ENCODE data around the gene ARPC5.

ARPC5 gene

DNA sequence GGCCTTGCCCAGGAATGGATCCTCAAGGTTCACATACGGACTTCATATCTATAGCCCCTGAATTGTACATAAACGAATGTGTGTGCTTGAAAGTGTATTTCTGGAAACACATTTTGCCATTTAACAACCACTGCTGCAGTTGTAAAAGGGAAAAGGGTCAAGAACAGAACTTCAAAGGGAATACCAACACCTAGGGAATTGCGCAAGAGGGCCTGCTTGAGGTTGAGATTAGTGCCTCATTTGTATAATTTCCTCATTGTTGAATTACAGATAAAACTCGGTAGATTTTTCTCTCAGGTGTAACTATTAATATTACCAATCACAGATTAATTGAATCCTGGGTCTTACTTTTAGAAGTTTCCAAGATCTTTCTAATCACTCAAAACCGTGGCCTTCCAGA lies 51.4 kb downstream of the ARPC5 start:
- DNase-seq, result no peak

DNA sequence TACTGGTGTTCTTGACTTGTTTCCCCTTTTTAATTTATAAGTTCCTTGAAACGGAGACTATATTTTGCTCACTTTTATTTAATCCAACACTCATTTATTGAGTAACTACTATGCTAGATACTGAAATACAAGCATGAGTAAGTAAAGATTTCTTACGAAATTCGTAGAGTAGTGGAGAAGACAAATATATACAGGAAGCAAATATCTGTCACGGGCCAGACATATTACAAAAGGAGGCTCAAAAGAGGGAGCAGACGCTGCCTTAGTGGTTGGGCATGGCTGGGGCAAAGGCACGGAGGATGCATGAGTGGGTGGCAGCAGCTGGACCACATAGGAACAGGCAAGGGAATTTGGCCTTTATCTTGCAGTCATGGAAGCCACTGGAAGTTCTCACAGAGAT lies 52.1 kb downstream of the ARPC5 start:
- no peak for DNase-seq

DNA sequence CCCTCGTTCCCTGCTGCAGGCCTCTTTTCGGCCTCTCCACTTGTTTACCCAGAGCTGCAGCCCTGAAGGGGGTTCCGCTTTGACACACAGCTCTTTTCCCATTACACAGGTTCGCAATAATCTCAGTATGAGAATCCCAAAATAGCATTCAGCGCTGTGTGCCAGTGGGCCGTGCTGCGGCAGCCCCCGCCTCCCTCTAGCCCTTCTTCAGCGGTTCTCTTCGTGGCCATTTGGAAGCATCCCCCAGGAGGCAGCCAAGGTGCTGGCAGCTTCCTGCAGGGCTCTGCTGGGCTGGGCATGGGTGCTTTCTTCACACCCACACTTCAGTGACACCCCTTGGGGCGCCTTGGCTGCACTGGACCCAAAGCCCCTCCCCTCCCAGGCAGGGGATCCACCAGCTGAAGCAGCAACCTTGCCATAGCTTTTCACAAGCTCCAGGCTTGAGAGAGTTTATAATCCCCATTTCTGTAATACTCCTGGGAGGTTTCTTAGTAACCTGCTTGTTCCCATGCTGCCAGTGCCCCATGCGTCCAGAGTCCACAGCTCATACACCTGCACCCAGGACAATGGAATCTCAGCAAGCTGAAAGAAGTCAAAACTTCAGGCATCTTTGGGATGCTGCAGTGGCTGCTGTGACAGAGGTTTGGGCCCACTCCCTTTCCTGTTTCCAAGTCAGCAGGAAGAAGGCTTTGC lies 53.4 kb downstream of the ARPC5 start:
- no peak for DNase-seq

DNA sequence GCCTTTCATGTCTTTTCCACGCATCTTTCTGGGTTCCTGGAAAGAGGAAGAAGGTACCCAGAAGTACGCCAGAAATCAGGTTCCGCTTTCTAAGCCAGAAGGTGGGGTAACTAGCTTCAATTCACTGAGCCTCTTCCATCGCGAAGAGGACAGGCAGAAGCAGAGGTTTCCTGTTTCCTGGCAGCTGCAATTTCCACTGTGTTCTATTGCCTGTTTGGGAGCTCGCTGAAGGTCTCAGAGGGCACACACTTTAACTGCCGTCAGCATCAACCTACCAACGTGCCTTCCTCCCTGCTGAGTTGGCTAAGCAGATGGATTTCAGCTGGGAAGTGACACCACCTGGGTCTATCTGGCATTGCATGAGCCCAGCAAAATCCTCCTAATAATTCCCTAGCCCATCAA lies 55.3 kb downstream of the ARPC5 start:
- no peak for DNase-seq

DNA sequence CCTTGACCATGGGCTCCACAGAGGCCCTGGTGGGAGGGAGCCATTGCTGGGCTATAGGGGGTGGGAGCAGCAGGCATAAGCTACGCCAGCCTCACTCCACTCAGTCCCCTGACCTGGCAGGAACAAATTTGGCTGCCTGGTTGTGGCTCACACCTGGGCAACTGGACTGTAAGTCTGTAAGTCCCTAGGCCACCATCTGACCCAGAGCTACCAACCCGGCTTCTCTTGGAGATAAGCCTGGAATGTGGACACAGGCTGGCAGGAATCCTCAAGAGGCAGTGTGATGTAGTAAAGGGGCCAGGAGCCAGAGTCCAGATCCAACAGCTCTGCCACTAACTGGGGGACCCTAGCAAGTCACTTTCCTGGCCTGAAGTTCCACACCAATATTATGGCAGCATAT lies 56.7 kb downstream of the ARPC5 start:
- no peak for DNase-seq

DNA sequence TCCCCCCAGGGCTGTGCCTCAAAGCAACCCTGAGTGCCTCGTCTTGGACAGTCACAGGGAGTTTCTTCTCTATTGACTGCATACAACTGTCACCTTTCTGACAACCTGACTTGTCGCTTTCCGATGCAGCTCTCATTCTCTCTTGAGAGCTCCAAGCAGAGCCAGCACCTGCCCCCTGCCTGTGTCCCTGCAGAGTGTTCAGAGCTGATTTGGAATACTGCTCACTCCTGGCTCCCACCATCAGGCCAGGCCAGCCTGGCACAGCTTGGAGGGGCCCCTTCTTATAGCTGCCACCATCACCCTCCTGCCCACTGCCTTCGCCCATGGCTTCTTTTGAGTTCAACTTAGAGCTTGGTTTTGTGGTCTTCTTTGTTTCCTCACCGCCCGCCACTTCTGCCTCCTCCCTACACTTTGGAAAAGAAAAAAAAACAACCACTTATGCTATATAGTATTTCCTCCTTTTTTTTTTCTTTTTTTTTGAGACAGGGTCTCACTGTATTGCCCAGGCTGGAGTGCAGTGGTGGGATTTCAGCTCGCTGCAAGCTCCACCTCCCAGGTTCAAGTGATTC lies 57.6 kb downstream of the ARPC5 start:
- DNase-seq, result no peak

DNA sequence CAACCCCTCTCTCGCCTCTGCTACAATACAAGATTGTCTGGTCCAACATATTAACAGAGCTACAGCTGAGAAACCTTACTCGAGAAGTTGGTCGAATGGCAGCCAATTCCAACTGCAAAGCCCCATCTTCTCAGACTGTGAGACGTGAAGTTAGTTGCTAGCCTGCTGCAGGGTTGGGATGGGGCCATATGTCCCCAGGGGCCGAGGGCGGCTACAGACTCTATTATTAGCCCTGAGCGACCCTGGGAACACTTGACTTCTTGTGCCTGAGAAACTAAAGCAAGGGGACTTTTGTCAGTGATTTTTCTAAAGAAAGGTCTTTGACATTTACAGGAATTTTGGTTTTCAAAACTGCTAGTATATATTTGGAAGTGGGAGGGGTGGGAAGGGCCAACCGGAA lies 59.0 kb downstream of the ARPC5 start:
- no peak for DNase-seq

DNA sequence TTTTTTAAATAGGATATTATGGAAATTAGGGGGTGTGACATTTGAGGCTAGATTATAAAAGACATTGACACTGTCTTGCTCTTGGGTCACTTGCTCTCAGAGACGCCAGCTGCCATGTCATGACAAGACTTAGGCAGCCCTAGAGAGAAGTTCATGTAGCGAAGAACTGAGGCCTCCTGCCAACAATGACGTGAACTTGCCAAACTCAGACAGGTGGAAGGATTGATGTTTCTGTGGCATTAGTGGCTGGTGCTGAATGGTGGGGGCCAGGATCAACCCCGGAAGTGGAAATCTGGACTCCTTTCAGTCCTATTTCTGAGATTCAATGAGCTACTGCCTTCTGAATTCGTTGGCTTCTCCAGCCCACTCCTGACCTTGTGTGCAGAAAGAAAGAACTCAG lies 60.0 kb downstream of the ARPC5 start:
- DNase-seq, result no peak

DNA sequence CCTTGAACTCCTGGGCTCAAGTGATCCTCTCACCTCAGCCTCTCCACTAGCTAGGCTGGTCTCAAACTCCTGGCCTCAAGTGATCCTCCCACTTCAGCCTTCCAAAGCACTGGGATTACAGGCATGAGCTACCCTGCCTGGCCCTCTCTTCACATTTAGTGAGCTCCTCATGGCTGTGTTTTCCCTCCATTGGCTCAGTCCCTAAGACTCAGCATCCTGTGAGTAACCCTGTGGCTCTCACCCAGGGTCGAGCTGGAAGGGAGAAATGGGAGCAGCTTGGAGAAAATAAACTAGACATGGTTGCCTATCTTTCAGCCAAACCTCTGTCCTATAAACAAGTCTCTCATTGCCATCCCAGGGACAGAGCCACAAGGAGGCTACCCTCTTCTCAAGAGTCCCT lies 62.9 kb downstream of the ARPC5 start:
- no peak for DNase-seq

DNA sequence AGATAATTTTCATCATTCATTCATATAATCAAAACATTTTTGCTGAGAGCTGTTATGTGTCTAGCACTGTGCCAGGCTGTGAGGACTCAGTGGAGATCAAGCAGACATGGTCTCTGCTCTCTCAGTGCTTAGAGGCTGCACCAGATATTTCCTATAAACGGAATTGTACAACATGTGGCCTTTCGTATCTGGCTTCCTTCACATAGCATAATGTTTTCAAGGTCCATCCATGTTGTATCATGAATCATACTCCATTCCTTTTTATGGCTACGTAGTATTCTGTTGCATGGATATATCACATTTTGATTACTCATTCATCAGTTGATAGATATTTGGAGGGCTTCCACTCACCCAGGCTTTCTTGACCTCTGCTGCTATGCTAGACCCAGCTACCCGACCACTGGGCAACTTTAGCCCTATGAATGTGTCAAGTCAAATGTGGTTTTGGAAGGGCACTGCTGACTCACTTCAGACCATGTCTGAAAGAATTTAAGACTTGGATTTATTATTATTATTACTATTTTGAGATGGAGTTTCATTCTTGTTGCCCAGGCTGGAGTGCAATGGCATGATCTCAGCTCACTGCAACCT lies 63.8 kb downstream of the ARPC5 start:
- DNase-seq, result no peak

Data from activated effector memory CD4-positive, alpha-beta T cell treated with Interleukin-2 at 50 U/mL for 16 hours (primary cell).